Measurements from ENCODE around the gene LYRM1.
"Not testable (repeated sequence)": the region's sequence is repeated elsewhere in the genome, so short reads cannot be mapped to it uniquely, and the experiment has no call there.

LYRM1 gene

GRCh38 chr16:20902426-20902825 is 1.9 kb downstream of the LYRM1 start:
- DNase-seq (ENCODE audit: low read depth in 2 of 2): no peak

- no peak for DNase-seq (ENCODE audit: low read depth in 2 of 2)
These were observed 2.7 kb downstream of the LYRM1 start for GRCh38 chr16:20903116-20903898.

GRCh38 chr16:20903899-20904506 is 3.4 kb downstream of the LYRM1 start:
- DNase-seq (ENCODE audit: low read depth in 2 of 2): no peak

DNA sequence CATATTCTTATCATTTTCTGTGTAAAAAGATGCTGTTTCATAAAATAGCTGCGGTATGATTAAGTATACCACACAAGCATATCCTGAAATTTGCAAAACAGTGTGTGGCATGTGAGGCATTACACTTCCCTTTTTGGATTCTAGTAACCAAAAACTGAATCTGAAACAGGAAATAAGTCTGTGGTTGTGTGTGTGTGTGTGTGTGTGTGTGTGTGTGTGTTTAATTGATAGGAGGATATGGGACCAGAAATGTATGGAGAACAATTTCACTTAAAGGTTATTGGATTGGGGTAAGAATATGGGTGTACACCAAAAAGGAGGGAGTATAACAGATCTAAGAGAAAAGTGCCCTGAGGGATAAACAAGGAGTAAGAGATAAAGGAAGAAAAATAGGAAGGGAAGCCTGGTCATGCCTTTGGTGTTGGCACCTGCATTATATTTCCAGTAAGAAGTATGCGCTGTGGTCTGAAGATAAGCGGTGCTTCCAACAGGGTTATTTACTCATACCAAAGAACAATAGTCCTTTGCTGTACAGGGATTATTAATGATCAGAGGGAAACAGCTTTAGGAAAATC is 4.0 kb downstream of the LYRM1 start:
- DNase-seq (ENCODE audit: low read depth in 2 of 2): peak; percentile 54 to 63

- DNase-seq (ENCODE audit: low read depth in 2 of 2): no peak
These were observed 5.0 kb downstream of the LYRM1 start for GRCh38 chr16:20905576-20905975.

DNA sequence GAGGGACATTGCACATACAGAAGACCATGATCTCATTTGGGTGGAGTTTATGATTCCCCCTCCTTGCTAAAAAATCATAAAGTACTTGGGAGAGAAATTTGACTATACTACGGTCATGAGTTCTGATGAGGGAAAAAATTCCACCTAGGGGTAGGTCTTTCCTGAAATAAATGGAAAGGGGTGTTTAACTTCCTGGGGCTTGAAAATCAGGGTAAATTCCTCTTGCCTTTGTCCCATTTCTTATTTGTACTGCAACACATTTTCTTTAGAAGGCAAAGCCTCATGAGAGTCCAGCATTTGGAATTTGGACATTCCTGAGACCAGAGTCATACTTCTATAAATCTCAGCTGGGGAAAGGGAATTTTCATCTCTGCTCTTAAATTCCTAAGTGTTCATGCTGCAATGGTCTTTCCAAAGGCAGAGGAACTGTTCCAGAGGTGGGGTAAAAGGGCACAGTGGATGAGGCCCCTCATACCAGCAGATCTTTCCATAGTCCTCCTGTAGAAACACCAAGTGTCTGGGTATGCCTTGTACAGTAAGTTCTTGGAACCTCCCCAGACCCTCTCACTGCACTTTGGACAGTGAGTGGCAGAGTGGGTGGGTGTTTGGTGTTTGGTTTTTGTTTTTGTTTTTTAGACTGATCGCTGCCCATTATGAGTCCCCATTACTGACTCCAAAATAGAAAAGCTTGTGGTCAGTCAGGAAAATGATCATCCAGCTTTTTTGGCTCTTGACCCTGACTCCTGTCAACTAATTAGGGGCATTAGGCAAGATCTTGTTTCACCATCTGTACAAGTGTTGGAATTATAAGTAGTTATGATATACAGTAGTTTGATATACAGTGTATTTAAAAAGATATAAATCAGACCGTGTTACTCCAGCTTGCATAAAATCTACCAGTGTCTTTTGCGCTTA is 6.0 kb downstream of the LYRM1 start:
- DNase-seq (ENCODE audit: low read depth in 2 of 2): peak; percentile 84 to 85

GRCh38 chr16:20910781-20911321 is 10.3 kb downstream of the LYRM1 start:
- peak; percentile 75 to 79 for DNase-seq (ENCODE audit: low read depth in 2 of 2)

- no peak for DNase-seq (ENCODE audit: low read depth in 2 of 2)
These were observed 10.8 kb downstream of the LYRM1 start for GRCh38 chr16:20911361-20911760.

GRCh38 chr16:20916289-20916688 is 15.7 kb downstream of the LYRM1 start:
- no peak for DNase-seq (ENCODE audit: low read depth in 2 of 2)

DNA sequence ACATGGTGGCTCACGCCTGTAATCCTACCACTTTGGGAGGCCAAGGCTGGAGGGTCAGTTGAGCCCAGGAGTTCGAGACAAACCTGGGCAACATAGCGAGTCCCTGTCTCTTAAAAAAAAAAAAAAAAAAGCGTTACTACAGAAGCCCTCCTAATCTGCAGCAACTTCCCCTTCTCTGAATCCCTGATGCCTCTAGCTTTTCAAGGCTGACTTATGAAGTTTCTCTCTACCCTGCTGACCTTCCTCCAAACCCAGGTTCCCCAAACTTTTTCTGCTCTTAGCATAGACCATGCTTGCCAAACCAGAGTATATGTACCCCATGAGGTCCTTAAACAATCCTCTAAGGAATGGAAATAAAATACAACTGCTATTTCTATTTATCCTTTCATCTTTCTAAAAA is 16.4 kb downstream of the LYRM1 start:
- no peak for DNase-seq (ENCODE audit: low read depth in 2 of 2)

DNA sequence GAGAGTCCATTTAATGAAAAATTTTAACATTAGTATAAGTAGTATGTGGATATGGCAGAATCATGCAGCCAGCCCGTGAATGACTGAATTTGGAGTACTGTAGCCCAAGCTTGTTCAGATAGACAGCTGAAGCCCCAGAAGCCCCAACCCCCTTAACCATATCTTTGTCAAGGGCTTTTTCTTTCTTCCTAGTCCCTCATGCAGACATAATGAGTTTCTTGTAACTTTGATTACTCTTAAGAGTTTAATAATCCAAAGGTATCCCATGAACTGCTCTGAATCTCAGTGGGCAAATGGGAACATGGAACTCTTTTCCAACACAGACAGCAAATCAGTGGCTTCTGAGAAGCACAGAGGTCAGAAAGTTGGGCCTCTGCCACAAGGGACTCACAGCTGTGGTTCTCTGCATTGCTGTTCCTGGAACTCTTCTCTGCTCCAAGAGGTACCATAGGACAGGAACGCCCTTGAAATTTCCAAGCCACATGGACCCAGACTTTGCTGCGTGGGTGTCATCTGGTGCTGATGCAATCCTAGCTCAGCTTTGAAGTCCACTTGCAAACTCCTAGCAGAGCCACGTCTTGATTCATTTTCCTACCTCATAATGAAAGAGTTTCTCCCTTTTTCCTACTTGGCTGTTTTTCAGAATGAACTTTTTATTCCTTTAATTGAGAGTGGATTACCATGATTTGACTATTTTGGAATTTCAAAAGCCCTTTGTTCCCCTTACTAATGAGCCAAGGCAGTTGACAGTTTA is 18.1 kb downstream of the LYRM1 start:
- no peak for DNase-seq (ENCODE audit: low read depth in 2 of 2)

GRCh38 chr16:20920091-20920490 is 19.5 kb downstream of the LYRM1 start:
- no peak for DNase-seq (ENCODE audit: low read depth in 2 of 2)

DNA sequence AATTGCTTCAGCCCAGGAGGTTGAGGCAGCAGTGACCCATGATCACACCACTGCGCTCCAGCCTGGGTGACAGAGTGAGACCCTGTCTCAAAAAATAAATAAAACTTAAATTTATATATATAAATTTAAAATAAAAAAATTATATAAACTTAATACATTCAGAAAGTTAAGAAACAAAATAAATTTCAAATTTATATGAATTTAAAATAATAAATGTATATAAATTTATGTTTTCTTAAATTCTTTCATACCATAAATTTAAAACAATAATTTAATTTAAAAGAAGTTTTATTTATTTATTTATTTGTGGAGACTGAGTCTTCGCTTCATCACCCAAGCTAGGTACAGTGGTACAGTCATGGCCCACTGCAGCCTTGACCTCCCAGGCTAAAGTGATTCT is 20.2 kb downstream of the LYRM1 start:
- DNase-seq (ENCODE audit: low read depth in 2 of 2): no peak

DNA sequence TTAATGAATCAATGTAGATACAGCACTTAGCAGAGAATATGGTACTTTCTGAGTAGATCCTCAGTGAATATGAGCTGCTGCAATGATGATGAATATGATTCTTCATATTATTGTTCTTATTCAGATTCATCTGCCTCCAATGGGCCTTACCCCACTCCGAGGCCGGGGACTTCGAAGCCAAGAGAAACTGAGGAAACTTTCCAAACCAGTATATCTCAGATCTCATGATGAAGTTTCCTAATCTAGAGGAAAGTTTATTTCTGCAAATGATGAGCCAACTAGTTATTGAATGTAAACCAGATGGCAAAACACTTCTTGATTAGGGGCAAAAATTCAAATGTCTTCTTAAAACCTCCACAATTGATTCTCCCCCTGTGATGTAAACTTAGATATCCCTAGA is 23.3 kb downstream of the LYRM1 start:
- DNase-seq (ENCODE audit: low read depth in 2 of 2): no peak

GRCh38 chr16:20925751-20926150 is 25.2 kb downstream of the LYRM1 start:
- DNase-seq (ENCODE audit: low read depth in 2 of 2): no peak

GRCh38 chr16:20928774-20929411 is 28.3 kb downstream of the LYRM1 start:
- no peak for DNase-seq (ENCODE audit: low read depth in 2 of 2)

GRCh38 chr16:20929676-20930364 is 29.2 kb downstream of the LYRM1 start:
- DNase-seq (ENCODE audit: low read depth in 2 of 2): not testable (repeated sequence)

- DNase-seq (ENCODE audit: low read depth in 2 of 2): no peak
These were observed 29.8 kb downstream of the LYRM1 start for GRCh38 chr16:20930365-20930690.

DNA sequence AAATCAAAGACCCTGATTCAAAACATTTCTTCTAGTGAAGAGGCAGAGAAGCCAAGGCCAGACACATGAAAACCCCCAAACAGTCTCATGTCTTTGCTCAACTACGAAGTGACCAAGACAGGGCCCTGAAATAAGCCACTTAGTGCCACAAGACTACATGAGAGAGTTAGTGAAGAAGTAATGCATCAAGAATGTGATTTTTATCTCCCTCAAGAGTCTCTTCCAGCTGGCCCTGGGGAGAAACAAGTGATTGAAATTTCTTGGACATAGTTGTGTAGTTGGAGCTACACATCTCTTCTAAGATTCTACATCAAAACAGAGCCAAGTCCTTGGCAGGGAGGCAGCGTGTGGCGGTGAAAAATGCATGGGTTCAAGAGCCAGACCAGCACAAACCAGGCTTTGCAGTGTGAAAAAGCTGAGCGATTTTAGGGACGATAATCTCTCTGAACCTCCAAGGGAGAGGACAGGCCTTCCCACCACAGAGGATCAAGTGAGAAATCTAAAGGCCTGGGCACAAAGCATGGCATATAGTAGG is 30.6 kb downstream of the LYRM1 start:
- no peak for DNase-seq (ENCODE audit: low read depth in 2 of 2)

DNA sequence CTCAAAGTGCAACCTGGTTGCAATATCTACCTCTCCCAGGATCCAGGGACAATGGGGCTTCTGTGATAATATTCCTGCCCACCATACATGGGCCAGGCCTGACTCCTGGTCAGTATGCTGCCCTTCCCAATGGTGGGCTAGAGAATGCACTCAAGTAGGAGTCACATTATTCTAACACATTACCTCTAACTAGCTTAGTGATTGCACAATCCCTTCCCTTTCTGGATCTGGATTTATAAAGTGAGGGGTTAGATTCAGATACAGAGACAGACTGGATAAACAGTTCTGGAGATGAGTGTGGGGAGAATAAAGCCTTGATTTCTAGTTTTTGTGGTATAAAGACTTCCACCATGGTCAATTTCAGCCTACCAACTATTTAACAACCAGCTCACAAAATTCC is 33.0 kb downstream of the LYRM1 start:
- no peak for DNase-seq (ENCODE audit: low read depth in 2 of 2)

All from fibroblast of skin of left biceps (primary cell).